Measurements from ENCODE around the gene AVEN. TPM values are rescaled to one million over a fixed set of nuclear protein-coding genes. Genes with fewer than 3 reads are reported as not detected.

AVEN gene
- total RNA-seq, 1 donor from 2014 or later: 69.2 TPM

GRCh38 chr15:33915571-33916407 is 123.2 kb downstream of the AVEN start:
- peak; percentile 34 for DNase-seq (ENCODE audit: low read depth)

DNA sequence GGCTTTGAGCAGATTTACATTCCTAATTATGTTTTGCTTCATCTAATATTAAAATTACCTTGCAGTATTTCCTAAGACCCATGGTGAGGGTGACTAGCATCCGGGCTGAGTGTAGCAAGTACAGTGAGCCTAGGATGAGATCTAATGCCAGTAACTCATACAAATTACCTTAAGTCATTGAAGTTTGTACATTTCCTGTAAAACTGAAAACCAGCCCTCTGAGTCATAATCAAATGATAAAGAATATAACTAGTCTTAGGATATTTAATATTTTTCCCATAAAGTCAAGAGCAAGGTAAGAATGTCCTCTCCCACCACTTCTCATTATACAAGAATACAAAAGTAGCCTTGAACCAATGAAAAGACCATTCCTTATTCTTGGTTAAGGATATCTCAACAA is 125.5 kb downstream of the AVEN start:
- no peak for DNase-seq (ENCODE audit: low read depth)

GRCh38 chr15:33912326-33912725 is 126.7 kb downstream of the AVEN start:
- peak; percentile 37 for DNase-seq (ENCODE audit: low read depth)

GRCh38 chr15:33910741-33911140 is 128.3 kb downstream of the AVEN start:
- no peak for DNase-seq (ENCODE audit: low read depth)

DNA sequence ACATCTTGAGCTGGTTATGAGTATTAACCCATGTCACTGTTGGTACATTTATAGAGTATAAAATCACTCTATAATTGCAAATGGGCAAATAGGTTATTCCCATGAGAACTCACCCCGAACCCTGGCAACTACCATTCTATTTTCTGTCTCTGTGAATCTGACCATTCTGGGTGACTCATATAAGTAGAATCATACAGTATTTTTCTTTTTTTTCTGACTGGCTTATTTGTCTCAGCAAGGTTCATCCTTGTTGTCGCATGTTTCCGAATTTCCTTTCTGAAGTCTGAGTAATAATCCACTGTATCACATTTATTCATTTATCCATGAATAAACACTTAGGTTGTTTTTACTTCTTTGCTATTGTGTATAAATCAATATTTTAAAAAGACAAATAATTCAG is 130.6 kb downstream of the AVEN start:
- DNase-seq (ENCODE audit: low read depth): no peak

GRCh38 chr15:33907326-33907725 is 131.7 kb downstream of the AVEN start:
- DNase-seq (ENCODE audit: low read depth): no peak

GRCh38 chr15:33903661-33904060 is 135.3 kb downstream of the AVEN start:
- no peak for DNase-seq (ENCODE audit: low read depth)

DNA sequence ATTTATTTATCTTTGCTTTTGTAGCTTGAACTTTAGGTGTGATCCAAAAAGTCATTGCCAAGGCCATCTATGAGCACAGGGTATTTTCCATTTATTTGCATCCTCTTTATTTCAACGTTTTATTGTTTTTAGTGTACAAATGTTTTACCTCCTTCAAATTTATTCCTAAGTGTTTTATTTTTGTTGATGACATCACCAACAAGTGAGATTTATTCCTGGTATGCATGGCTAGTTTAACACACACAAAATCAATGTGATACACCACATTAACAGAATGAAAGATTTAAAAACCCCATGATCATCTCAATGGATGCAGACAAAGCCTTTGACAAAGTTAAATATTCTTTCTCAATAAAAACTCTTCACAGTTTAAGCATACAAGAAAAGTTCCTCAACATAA is 137.0 kb downstream of the AVEN start:
- no peak for DNase-seq (ENCODE audit: low read depth)

DNA sequence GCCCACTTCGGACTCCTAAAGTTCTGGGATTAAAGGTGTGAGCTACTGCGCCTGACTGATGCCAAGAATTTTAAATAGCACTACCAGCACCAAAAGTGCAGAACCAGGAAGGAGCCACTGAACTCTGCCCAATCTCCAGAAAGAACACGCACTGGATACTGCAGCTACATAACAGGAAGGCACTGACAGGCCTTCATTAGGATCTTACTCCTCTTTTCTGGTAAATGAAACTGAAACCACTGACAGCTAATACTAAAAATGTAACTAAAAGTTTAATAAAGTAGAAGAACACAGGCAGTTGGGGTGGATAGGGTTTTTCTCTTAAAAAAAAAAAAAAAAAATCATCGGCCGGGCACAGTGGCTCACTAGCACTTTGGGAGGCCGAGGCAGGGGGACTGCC is 144.8 kb downstream of the AVEN start:
- DNase-seq (ENCODE audit: low read depth): no peak

GRCh38 chr15:33888176-33888575 is 150.8 kb downstream of the AVEN start:
- DNase-seq (ENCODE audit: low read depth): no peak

GRCh38 chr15:33882921-33883320 is 156.1 kb downstream of the AVEN start:
- no peak for DNase-seq (ENCODE audit: low read depth)

DNA sequence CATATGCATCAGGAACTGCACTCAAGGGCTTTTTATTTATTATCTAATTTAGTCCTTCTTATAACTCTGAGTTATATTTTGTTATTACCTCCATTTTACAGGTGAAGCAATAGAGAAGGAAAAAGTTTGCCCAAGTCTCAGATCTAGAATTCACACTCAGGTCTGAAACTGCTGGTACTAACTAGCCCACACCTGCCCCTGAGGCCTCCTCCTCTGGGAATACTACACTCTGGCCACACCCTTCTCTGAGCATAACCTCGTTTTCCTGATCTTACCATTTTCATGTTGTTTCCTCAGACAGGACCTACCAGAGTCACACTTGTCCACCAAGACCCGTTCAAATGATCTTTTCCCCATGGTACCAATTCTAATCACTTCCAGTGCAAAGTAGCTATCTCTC is 164.8 kb downstream of the AVEN start:
- no peak for DNase-seq (ENCODE audit: low read depth)

DNA sequence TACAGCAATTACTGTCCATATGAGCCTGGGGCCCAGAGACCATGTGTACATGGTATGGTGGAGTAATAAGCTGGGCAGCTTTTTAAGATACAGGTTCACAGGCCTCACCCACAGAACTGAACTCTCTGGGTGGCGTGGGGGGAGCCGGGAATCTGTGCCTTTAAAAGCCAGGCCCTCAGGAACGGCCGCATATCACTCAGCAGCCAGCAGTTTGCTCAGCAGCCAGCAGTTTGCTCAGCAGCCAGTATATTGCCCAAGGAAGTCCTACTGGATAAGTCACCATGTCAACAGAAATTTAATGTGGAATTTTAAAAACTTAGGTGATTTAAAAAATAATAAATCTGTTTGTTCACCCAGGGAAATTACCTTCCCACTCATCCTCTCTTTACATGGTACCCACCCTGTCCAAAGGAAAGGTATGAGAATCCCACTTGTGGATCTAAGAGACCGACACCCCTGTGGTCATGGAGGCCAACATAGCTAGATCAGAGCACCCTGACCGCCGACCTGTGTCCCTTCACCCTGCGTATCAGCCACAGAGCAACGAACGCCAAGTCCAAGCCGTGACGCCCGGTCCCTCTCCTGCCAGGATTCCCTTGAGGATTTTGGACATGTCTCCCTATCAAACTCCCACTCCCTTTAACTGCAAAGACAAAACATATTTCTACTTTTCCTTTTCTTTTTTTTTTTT is 166.4 kb downstream of the AVEN start:
- no peak for DNase-seq (ENCODE audit: low read depth)

DNA sequence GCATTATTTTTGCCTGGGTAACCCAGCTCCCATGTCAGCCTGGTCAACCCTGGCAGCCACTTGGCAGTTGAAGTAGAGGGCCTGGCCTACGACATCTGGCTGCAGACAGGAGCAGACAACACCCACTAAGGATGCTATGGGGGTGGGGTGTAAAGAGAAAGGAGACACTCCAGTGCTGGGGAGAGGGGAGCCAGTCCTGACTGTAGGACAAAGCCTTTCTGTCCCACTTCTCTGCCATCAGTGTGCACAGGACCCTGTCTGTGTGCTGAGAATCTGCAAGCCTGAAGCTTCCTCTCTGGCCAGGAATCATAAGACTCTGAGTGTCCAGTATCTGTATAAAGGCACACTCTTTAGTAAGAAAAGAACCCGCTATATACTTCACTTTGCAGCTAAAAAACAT is 167.0 kb downstream of the AVEN start:
- DNase-seq (ENCODE audit: low read depth): peak; percentile 43

GRCh38 chr15:33866101-33866737 is 172.8 kb downstream of the AVEN start:
- DNase-seq (ENCODE audit: low read depth): no peak

DNA sequence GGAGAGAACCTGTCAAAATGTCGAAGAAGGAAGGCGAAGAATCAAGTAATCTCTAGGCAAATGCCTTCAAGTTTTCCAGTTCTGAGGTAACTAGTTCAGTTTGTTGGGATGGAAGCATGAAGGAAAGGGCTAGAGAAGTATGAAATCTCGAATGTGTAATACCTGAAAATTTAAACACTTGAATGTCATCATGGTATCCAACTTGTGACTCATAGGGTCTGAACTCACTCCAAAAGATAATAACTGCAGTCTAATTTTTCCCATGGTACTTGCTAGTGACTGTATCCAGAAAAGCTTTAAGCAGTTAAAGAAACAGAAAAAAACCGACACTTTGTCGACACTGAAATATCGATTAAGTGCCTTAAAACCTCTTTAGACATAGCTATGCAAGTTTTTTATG is 173.6 kb downstream of the AVEN start:
- no peak for DNase-seq (ENCODE audit: low read depth)

- DNase-seq (ENCODE audit: low read depth): no peak
Observed at GRCh38 chr15:33864360-33865075, 174.5 kb downstream of the AVEN start.

GRCh38 chr15:33860754-33861153 is 178.2 kb downstream of the AVEN start:
- DNase-seq (ENCODE audit: low read depth): no peak

- DNase-seq (ENCODE audit: low read depth): no peak
Observed at GRCh38 chr15:33859992-33860545, 178.9 kb downstream of the AVEN start.

- no peak for DNase-seq (ENCODE audit: low read depth)
Observed at GRCh38 chr15:33858836-33859235, 180.2 kb downstream of the AVEN start.

DNA sequence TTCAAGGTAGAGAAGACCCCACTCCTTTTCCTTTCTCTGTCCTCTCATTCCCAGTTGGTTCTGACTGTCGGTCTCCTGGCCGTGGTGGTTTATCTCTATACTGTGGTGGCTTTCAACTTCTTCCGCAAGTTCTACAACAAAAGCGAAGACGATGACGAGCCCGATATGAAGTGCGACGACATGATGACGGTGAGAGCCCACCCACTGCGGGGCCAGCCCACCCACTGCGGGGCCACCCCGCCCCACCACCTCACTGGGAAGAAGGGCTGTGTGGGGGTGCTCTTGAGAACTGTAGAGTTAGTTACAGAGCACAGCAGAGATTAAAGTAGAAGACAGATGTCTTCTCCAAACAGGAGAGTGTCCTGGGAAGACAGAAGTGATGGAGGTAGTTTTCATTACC is 181.3 kb downstream of the AVEN start:
- DNase-seq (ENCODE audit: low read depth): no peak

Measured in myocyte (in vitro differentiated cells).